Neural progenitor cell (in vitro differentiated cells): ENCODE results near the gene PRDX6. TPM values are rescaled to one million over a fixed set of nuclear protein-coding genes. Genes with fewer than 3 reads are reported as not detected.
"Not testable (repeated sequence)": the region's sequence is repeated elsewhere in the genome, so short reads cannot be mapped to it uniquely, and the experiment has no call there.

ENCODE experiments used
- DNase-seq: peaks from one replicate; pipeline ENCODE4 v3.0.0-alpha.2; 2016; ENCODE audit warnings: low spot score
- H2AFZ ChIP-seq: fragments of 200-600 bp; sonication (generic); replicated peaks from 2 replicates; pipeline ENCODE4 v1.6.1; 2016; ENCODE audit warnings: antibody characterized with exemption
- H3F3A ChIP-seq: fragments of 200-600 bp; sonication (generic); 2 replicates; pipeline ENCODE4 v1.6.1; 2016; ENCODE audit warnings: antibody characterized with exemption, low read depth
- H3K27ac ChIP-seq: fragments of 200-600 bp; sonication (generic); 2 replicates; pipeline ENCODE4 v1.5.1; 2016; ENCODE audit warnings: mild to moderate bottlenecking
- H3K27me3 ChIP-seq: fragments of 200-600 bp; sonication (generic); 2 replicates; pipeline ENCODE4 v1.6.1; 2016; ENCODE audit warnings: mild to moderate bottlenecking, moderate library complexity
- H3K36me3 ChIP-seq: fragments of 200-600 bp; sonication (generic); 2 replicates; pipeline ENCODE4 v1.5.1; 2016
- H3K4me1 ChIP-seq: fragments of 200-600 bp; sonication (generic); 2 replicates; pipeline ENCODE4 v1.6.1; 2016; ENCODE audit warnings: mixed run types
- H3K4me2 ChIP-seq: fragments of 200-600 bp; sonication (generic); 2 replicates; pipeline ENCODE4 v1.6.1; 2016
- H3K4me3 ChIP-seq: fragments of 200-600 bp; sonication (generic); 2 replicates; pipeline ENCODE4 v1.5.1; 2016
- H3K79me2 ChIP-seq: fragments of 200-600 bp; sonication (generic); 2 replicates; pipeline ENCODE4 v1.6.1; 2016; ENCODE audit warnings: low read depth
- H3K9ac ChIP-seq: fragments of 200-600 bp; sonication (generic); 2 replicates; pipeline ENCODE4 v1.6.1; 2016
- H3K9me3 ChIP-seq: fragments of 200-600 bp; sonication (generic); 2 replicates; pipeline ENCODE4 v1.5.1; 2016; ENCODE audit warnings: low read depth
- H4K20me1 ChIP-seq: fragments of 200-600 bp; sonication (generic); 2 replicates; pipeline ENCODE4 v1.6.1; 2016; ENCODE audit warnings: low read depth
- H3K27ac Mint-ChIP-seq: 3 replicates; pipeline ENCODE4 v1.8.0; 2021; ENCODE audit warnings: mixed read lengths
- H3K27me3 Mint-ChIP-seq: 2 replicates; pipeline ENCODE4 v1.8.0; 2022; ENCODE audit warnings: low read depth, mild to moderate bottlenecking, inconsistent platforms, moderate library complexity, mixed read lengths; ENCODE audit not compliant: insufficient read depth
- H3K36me3 Mint-ChIP-seq: 3 replicates; pipeline ENCODE4 v1.8.0; 2021; ENCODE audit warnings: mixed read lengths
- H3K4me1 Mint-ChIP-seq: 3 replicates; pipeline ENCODE4 v1.8.0; 2021; ENCODE audit warnings: mixed read lengths
- H3K4me3 Mint-ChIP-seq: 3 replicates; pipeline ENCODE4 v1.8.0; 2021; ENCODE audit warnings: mild to moderate bottlenecking, moderate library complexity, mixed read lengths
- H3K9me3 Mint-ChIP-seq: 3 replicates; pipeline ENCODE4 v1.8.0; 2020; ENCODE audit warnings: mixed read lengths
- CTCF ChIP-seq: fragments of 200-600 bp; sonication (generic); IDR thresholded peaks from 2 replicates; pipeline ENCODE4 v1.5.1; 2017; ENCODE audit warnings: antibody characterized with exemption, mild to moderate bottlenecking
- EZH2 ChIP-seq: fragments of 200-600 bp; sonication (generic); IDR thresholded peaks from 2 replicates; pipeline ENCODE4 v1.6.1; 2017; ENCODE audit warnings: antibody characterized with exemption, mild to moderate bottlenecking, moderate library complexity
- EZH2phosphoT487 ChIP-seq: fragments of 200-600 bp; sonication (generic); IDR thresholded peaks from 2 replicates; pipeline ENCODE4 v1.6.1; 2017; ENCODE audit warnings: antibody characterized with exemption
- total RNA-seq: library from RNA; depleted of rRNA; stranded (reverse); fragments of >200 nt; gene quantifications from 2 replicates; pipeline ENCODE4 v1.2.3, GENCODE V29; 2015; ENCODE audit warnings: low replicate concordance

The PRDX6 gene
- total RNA-seq, 1 donor from 2014 or later: 441 TPM

- peaks cover 4% of the 10 kb centered on the region for H3K27me3 Mint-ChIP-seq
- H3K36me3 ChIP-seq: peaks cover 18% of the 10 kb centered on the region
- peaks cover 8% of the 10 kb centered on the region for H3K4me1 Mint-ChIP-seq
- H3K4me2 ChIP-seq: no peak overlapping the region
- H3K27ac ChIP-seq: no peak overlapping the region
- peak; percentile 28 for TF ChIP-seq CTCF
- TF ChIP-seq EZH2phosphoT487: no peak
- H3K9ac ChIP-seq: no peak overlapping the region
- no peaks in the 10 kb centered on the region for H3K4me1 ChIP-seq
- H4K20me1 ChIP-seq: peaks cover 5% of the 10 kb centered on the region
- no peaks in the 10 kb centered on the region for H3K9me3 ChIP-seq
- no peak overlapping the region for H3K4me3 Mint-ChIP-seq
- H3F3A ChIP-seq: peaks cover 16% of the 10 kb centered on the region
- peaks cover 46% of the 10 kb centered on the region for H3K36me3 Mint-ChIP-seq
- no peaks in the 10 kb centered on the region for H3K27me3 ChIP-seq
- H3K79me2 ChIP-seq: peaks cover 5% of the 10 kb centered on the region
- DNase-seq: peak; percentile 45
- H3K27ac Mint-ChIP-seq: peak overlapping the region; percentile 17
- H3K9me3 Mint-ChIP-seq: peaks cover 4% of the 10 kb centered on the region
- no peak overlapping the region for H2AFZ ChIP-seq
- no peak overlapping the region for H3K4me3 ChIP-seq
Measured at GRCh38 chr1:173489149-173489600, 12.0 kb downstream of the PRDX6 start.

GRCh38 chr1:173489929-173490328 is 12.8 kb downstream of the PRDX6 start:
- H3K9me3 Mint-ChIP-seq: peaks cover 5% of the 10 kb centered on the region
- no peak overlapping the region for H3K4me2 ChIP-seq
- DNase-seq: no peak
- peaks cover 6% of the 10 kb centered on the region for H3K27me3 Mint-ChIP-seq
- H3K36me3 Mint-ChIP-seq: peaks cover 42% of the 10 kb centered on the region
- H3K27me3 ChIP-seq: no peaks in the 10 kb centered on the region
- TF ChIP-seq EZH2phosphoT487 (no peak), EZH2 (no peak), CTCF (no peak)
- no peaks in the 10 kb centered on the region for H3K9me3 ChIP-seq
- H2AFZ ChIP-seq: no peak overlapping the region
- peaks cover 8% of the 10 kb centered on the region for H3K4me1 Mint-ChIP-seq
- peaks cover 11% of the 10 kb centered on the region for H3K36me3 ChIP-seq
- no peaks in the 10 kb centered on the region for H3K4me1 ChIP-seq
- H3K27ac Mint-ChIP-seq: no peak overlapping the region
- no peaks in the 10 kb centered on the region for H4K20me1 ChIP-seq
- no peak overlapping the region for H3K4me3 Mint-ChIP-seq
- H3K27ac ChIP-seq: no peak overlapping the region
- peaks cover 16% of the 10 kb centered on the region for H3F3A ChIP-seq
- H3K4me3 ChIP-seq: no peak overlapping the region
- no peaks in the 10 kb centered on the region for H3K79me2 ChIP-seq
- H3K9ac ChIP-seq: no peak overlapping the region

- Histone ChIP-seq H3K9ac (no peak overlapping the region), H3K4me2 (no peak overlapping the region), H4K20me1 (no peaks in the 10 kb centered on the region), H3K4me3 (no peak overlapping the region), H2AFZ (no peak overlapping the region), H3K79me2 (no peaks in the 10 kb centered on the region), H3K27me3 (no peaks in the 10 kb centered on the region), H3K36me3 (peaks cover 1% of the 10 kb centered on the region), H3K27ac (no peak overlapping the region), H3K4me1 (no peaks in the 10 kb centered on the region), H3F3A (peaks cover 15% of the 10 kb centered on the region), H3K9me3 (no peaks in the 10 kb centered on the region)
- H3K36me3 Mint-ChIP-seq: peaks cover 31% of the 10 kb centered on the region
- no peak overlapping the region for H3K27ac Mint-ChIP-seq
- DNase-seq: no peak
- H3K27me3 Mint-ChIP-seq: peaks cover 6% of the 10 kb centered on the region
- H3K4me3 Mint-ChIP-seq: no peak overlapping the region
- peaks cover 8% of the 10 kb centered on the region for H3K4me1 Mint-ChIP-seq
- TF ChIP-seq EZH2phosphoT487 (no peak), CTCF (no peak), EZH2 (no peak)
- H3K9me3 Mint-ChIP-seq: peaks cover 5% of the 10 kb centered on the region
Measured at GRCh38 chr1:173491508-173491907, 14.4 kb downstream of the PRDX6 start.

DNA sequence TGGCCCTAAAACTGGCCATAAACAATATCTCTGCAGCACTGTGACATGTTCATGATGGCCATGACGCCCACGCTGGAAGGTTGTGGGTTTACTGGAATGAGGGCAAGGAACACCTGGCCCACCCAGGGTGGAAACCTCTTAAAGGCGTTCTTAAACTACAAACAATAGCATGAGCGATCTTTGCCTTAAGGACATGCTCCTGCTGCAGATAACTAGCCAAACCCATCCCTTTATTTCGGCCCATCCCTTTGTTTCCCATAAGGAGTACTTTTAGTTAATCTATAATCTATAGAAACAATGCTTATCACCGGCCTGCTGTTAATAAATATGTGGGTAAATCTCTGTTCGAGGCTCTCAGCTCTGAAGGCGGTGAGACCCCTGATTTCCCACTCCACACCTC is 16.0 kb downstream of the PRDX6 start:
- H3K27me3 ChIP-seq, H3K27me3 Mint-ChIP-seq, H3K79me2 ChIP-seq, H3K4me1 Mint-ChIP-seq, H3K4me3 Mint-ChIP-seq, H3F3A ChIP-seq, H2AFZ ChIP-seq, H3K9ac ChIP-seq, H3K4me2 ChIP-seq, H4K20me1 ChIP-seq, H3K9me3 Mint-ChIP-seq, H3K36me3 ChIP-seq, DNase-seq, H3K27ac ChIP-seq, H3K27ac Mint-ChIP-seq, H3K9me3 ChIP-seq, H3K4me3 ChIP-seq, H3K4me1 ChIP-seq: not testable (repeated sequence)
- peaks cover 20% of the 10 kb centered on the region for H3K36me3 Mint-ChIP-seq
